B cell (primary cell): Measurements from ENCODE around the gene LMO7. TPM values are rescaled to one million over a fixed set of nuclear protein-coding genes. Genes with fewer than 3 reads are reported as not detected.

Source experiments
- ATAC-seq: fragments of 200-7000 bp; cut with Tn5 transposase; one replicate; pipeline ENCODE4 v1.10.0; 2021; ENCODE audit warnings: low read depth, mild to moderate bottlenecking, moderate number of reproducible peaks, moderate library complexity
- CTCF ChIA-PET: fragments of 350-600 bp; sonication (Branson Sonifier 250); formaldehyde crosslinking; loops from one replicate; lab custom pipeline; 2021; ENCODE audit warnings: antibody characterized with exemption, inconsistent platforms; lab: Charles Lee
- POLR2A ChIA-PET: fragments of 350-600 bp; sonication (Branson Sonifier 250); formaldehyde crosslinking; loops from one replicate; lab custom pipeline; 2021; ENCODE audit warnings: antibody characterized with exemption; lab: Charles Lee
- DNase-seq: peaks from one replicate; pipeline ENCODE4 v3.0.0; 2013
- H2AFZ ChIP-seq: 2 replicates; pipeline ENCODE4 v1.6.1; 2012; ENCODE audit warnings: mild to moderate bottlenecking, low read depth, low read length; ENCODE audit not compliant: insufficient read depth, poor library complexity, severe bottlenecking
- H3K27ac ChIP-seq, 2 donors: 1 replicate in 1 of 2; 2 replicates in 1 of 2; pipeline ENCODE4 v1.5.1; 2012 to 2013; ENCODE audit warnings: low read length in 2 of 2, mild to moderate bottlenecking in 2 of 2, moderate library complexity in 1 of 2
- H3K27me3 ChIP-seq, 4 experiments: fragments of 200-600 bp in 1 of 4; sonication (generic) in 1 of 4; replicated peaks in 1 of 4; 1 replicate in 2 of 4; 2 replicates in 2 of 4; pipeline versions ENCODE4 v1.6.1 to v1.7.0; 2013 to 2016; ENCODE audit warnings: low read length in 3 of 4, mild to moderate bottlenecking in 2 of 4, mixed read lengths in 1 of 4, moderate library complexity in 1 of 4; ENCODE audit not compliant: insufficient read depth in 4 of 4, control insufficient read depth in 3 of 4; ENCODE audit errors: control extremely low read depth in 1 of 4
- H3K36me3 ChIP-seq, 2 experiments: replicated peaks in 1 of 2; 1 replicate in 1 of 2; 2 replicates in 1 of 2; pipeline versions ENCODE4 v1.6.1 to v1.7.1; 2013; ENCODE audit warnings: low read length in 1 of 2; ENCODE audit not compliant: insufficient read depth in 2 of 2, control insufficient read depth in 1 of 2; ENCODE audit errors: control extremely low read depth in 1 of 2, extremely low read depth in 1 of 2
- H3K4me1 ChIP-seq, 2 donors: fragments of 200-600 bp in 1 of 2; sonication (generic) in 1 of 2; 1 replicate in 1 of 2; 2 replicates in 1 of 2; pipeline versions ENCODE4 v1.5.1 to v1.6.1; 2013 to 2017; ENCODE audit warnings: low read length in 2 of 2; ENCODE audit not compliant: control insufficient read depth in 2 of 2, insufficient read depth in 2 of 2
- H3K4me2 ChIP-seq: replicated peaks from 2 replicates; pipeline ENCODE3; 2012; ENCODE audit warnings: mild to moderate bottlenecking, low read depth, low read length; ENCODE audit not compliant: poor library complexity, severe bottlenecking
- H3K4me3 ChIP-seq, 5 experiments: fragments of 200-600 bp in 1 of 5; sonication (generic) in 1 of 5; 1 replicate in 3 of 5; 2 replicates in 2 of 5; pipeline versions ENCODE4 v1.5.1 to v1.7.0; 2011 to 2016; ENCODE audit warnings: low read length in 4 of 5, mild to moderate bottlenecking in 4 of 5, low read depth in 2 of 5, control low read depth in 1 of 5, moderate library complexity in 1 of 5; ENCODE audit not compliant: insufficient read depth in 1 of 5; ENCODE audit errors: control extremely low read depth in 1 of 5, extremely low read depth in 1 of 5
- H3K79me2 ChIP-seq: fragments of 200-600 bp; sonication (generic); one replicate; pipeline ENCODE4 v1.6.0; 2016; ENCODE audit warnings: low read length; ENCODE audit not compliant: control insufficient read depth, insufficient read depth
- H3K9ac ChIP-seq: fragments of 200-600 bp; sonication (generic); 2 replicates; pipeline ENCODE4 v1.6.1; 2017; ENCODE audit warnings: mild to moderate bottlenecking, low read length, moderate library complexity
- H3K9me3 ChIP-seq, 3 donors: one replicate each; pipeline versions ENCODE4 v1.6.1 to v1.7.1; 2013; ENCODE audit warnings: low read length in 2 of 3; ENCODE audit not compliant: control insufficient read depth in 2 of 3, insufficient read depth in 1 of 3; ENCODE audit errors: control extremely low read depth in 1 of 3
- H4K20me1 ChIP-seq: 2 replicates; pipeline ENCODE4 v1.6.0; 2012; ENCODE audit warnings: mild to moderate bottlenecking, low read length; ENCODE audit not compliant: insufficient read depth, control insufficient read depth, poor library complexity, severe bottlenecking
- H3K27ac Mint-ChIP-seq: one replicate; pipeline ENCODE4 v1.8.0; 2021; ENCODE audit warnings: mixed read lengths
- H3K27me3 Mint-ChIP-seq: one replicate; pipeline ENCODE4 v1.8.0; 2021; ENCODE audit warnings: mixed read lengths
- H3K4me1 Mint-ChIP-seq: one replicate; pipeline ENCODE4 v1.8.0; 2021; ENCODE audit warnings: mixed read lengths
- H3K4me3 Mint-ChIP-seq: one replicate; pipeline ENCODE4 v1.8.0; 2021; ENCODE audit warnings: mixed read lengths
- H3K9me3 Mint-ChIP-seq: one replicate; pipeline ENCODE4 v1.8.0; 2022; ENCODE audit warnings: mixed read lengths; ENCODE audit not compliant: insufficient read depth
- CTCF ChIP-seq: fragments of 200-600 bp; IDR thresholded peaks from one replicate; pipeline ENCODE4 v1.8.0; 2022; ENCODE audit warnings: antibody characterized with exemption, mild to moderate bottlenecking
- EZH2 ChIP-seq: IDR thresholded peaks from 2 replicates; pipeline ENCODE4 v1.6.1; 2012; ENCODE audit warnings: borderline replicate concordance, low read depth, mild to moderate bottlenecking, moderate library complexity, low read length; ENCODE audit not compliant: insufficient read depth, poor library complexity, severe bottlenecking
- WGBS: methylation state at CpG from one replicate; pipeline ENCODE4 v1.1.5; 2013; ENCODE audit warnings: missing lambda C conversion rate; ENCODE audit not compliant: insufficient coverage; 5-methylcytosine and 5-hydroxymethylcytosine counted together
- intact Hi-C: fragments of 100-400 bp; cut with micrococcal nuclease; formaldehyde crosslinking; loops from one replicate; pipeline ENCODE4 v1.10.0; 2022
- polyA plus RNA-seq: library from polyadenylated mRNA; depleted of rRNA; stranded (reverse); fragments of >200 nt; gene quantifications from 2 replicates; pipeline ENCODE4 v1.2.3, GENCODE V29; 2012
- total RNA-seq, 2 donors: library from RNA; stranded (reverse); fragments of 120-200 nt in 1 of 2; gene quantifications; 1 replicate in 1 of 2; 2 replicates in 1 of 2; pipeline versions ENCODE4 v1.2.3 to v1.2.4, GENCODE V29; 2013 to 2022

Gene LMO7
- total and polyA plus RNA-seq, 2 donors (not counting 1 experiment from before 2014, with no cell fraction given): 7.8 to 17.4 TPM

DNA sequence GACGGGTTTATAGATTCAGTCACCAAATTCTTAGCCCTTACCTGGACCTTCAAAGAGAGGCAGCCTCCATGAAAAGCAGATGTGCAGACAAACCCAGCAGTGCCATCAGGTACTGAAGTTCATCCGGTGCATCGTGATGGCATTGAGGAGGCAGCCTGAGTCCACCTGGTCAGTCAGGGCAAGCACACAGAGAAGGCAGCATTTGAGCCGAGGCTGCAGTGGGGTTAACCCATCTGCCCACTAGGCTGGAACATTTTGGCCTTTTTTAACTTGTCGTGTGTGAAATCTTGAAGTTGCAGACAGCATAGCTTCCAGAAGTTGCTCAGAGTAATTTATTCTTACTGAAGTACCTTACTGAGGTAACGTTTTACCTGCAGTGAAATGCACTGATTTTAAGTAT is 4.9 kb downstream of the LMO7 start:
- TF ChIP-seq CTCF: no peak
- no peak for TF ChIP-seq EZH2
- H3K4me3 ChIP-seq: no peak overlapping the region
- peaks cover 5 to 11% of the 10 kb centered on the region in 2 donors for H3K4me1 ChIP-seq
- no peaks in the 10 kb centered on the region for H3K79me2 ChIP-seq
- no peaks in the 10 kb centered on the region for H3K36me3 ChIP-seq
- no peak overlapping the region for H3K4me2 ChIP-seq
- no peaks in the 10 kb centered on the region for H4K20me1 ChIP-seq
- Mint-ChIP-seq H3K27me3 (peaks cover 9% of the 10 kb centered on the region), H3K9me3 (no peaks in the 10 kb centered on the region), H3K27ac (no peak overlapping the region), H3K4me3 (no peak overlapping the region), H3K4me1 (peaks cover 15% of the 10 kb centered on the region)
- no peak overlapping the region for H3K9ac ChIP-seq
- H2AFZ ChIP-seq: no peak overlapping the region
- peaks cover 0 to 5% (median 0%) of the 10 kb centered on the region in 4 experiments for H3K27me3 ChIP-seq
- no peaks in the 10 kb centered on the region for H3K9me3 ChIP-seq
- ChIA-PET POLR2A (no interaction called here), CTCF (interaction anchor here (1.0 kb wide), 1 partner anchor 14 kb away, joined by 3 read pairs; no protein-coding TSS in a partner anchor)
- WGBS: 100% methylated on average over 5 of the region's 6 CpGs
- intact Hi-C loops: no loop called here
- H3K27ac ChIP-seq: no peak overlapping the region
- DNase-seq (no peak), ATAC-seq (no peak)

- Mint-ChIP-seq H3K4me3 (no peak overlapping the region), H3K27ac (no peak overlapping the region), H3K9me3 (no peaks in the 10 kb centered on the region), H3K4me1 (peaks cover 19% of the 10 kb centered on the region), H3K27me3 (peaks cover 2% of the 10 kb centered on the region)
- ChIA-PET CTCF (no interaction called here), POLR2A (interaction anchor here (0.7 kb wide), 1 partner anchor 18 kb away, joined by 4 read pairs; no protein-coding TSS in a partner anchor)
- Histone ChIP-seq H4K20me1 (no peaks in the 10 kb centered on the region), H3K9ac (no peak overlapping the region), H3K36me3 (no peaks in the 10 kb centered on the region), H3K4me1 (peaks cover 13 to 16% of the 10 kb centered on the region in 2 donors), H3K4me3 (no peak overlapping the region), H3K27me3 (no peaks in the 10 kb centered on the region), H2AFZ (no peak overlapping the region), H3K9me3 (no peaks in the 10 kb centered on the region), H3K79me2 (no peaks in the 10 kb centered on the region), H3K27ac (no peak overlapping the region), H3K4me2 (no peak overlapping the region)
- no peak for TF ChIP-seq EZH2
- no peak for TF ChIP-seq CTCF
- intact Hi-C loops: no loop called here
- DNase-seq: no peak
- WGBS: 100% methylated on average over 1 of the region's 1 CpG
- no peak for ATAC-seq
Observed at GRCh38 chr13:75643182-75643581, 7.1 kb downstream of the LMO7 start.
